Hepatocyte (in vitro differentiated cells): ENCODE results near the gene GBP7.

Experiments
- CTCF ChIP-seq: fragments of 200-600 bp; sonication (generic); IDR thresholded peaks from 2 replicates; pipeline ENCODE4 v1.5.1; 2016; ENCODE audit warnings: antibody characterized with exemption, mild to moderate bottlenecking; ENCODE audit not compliant: poor library complexity
- EZH2phosphoT487 ChIP-seq: fragments of 200-600 bp; sonication (generic); IDR thresholded peaks from one replicate; pipeline ENCODE4 v1.6.1; 2018; ENCODE audit warnings: antibody characterized with exemption, mild to moderate bottlenecking, low read depth, moderate library complexity; ENCODE audit not compliant: unreplicated experiment, severe bottlenecking

GRCh38 chr1:89114662-89115061 lies 61.1 kb downstream of the GBP7 start:
- TF ChIP-seq CTCF (no peak), EZH2phosphoT487 (no peak)
